ENCODE data around the gene RHOBTB1. TPM values are rescaled to one million over a fixed set of nuclear protein-coding genes. Genes with fewer than 3 reads are reported as not detected.

The RHOBTB1 gene
- total RNA-seq, 1 experiment from 2014 or later = 2.5 TPM

DNA sequence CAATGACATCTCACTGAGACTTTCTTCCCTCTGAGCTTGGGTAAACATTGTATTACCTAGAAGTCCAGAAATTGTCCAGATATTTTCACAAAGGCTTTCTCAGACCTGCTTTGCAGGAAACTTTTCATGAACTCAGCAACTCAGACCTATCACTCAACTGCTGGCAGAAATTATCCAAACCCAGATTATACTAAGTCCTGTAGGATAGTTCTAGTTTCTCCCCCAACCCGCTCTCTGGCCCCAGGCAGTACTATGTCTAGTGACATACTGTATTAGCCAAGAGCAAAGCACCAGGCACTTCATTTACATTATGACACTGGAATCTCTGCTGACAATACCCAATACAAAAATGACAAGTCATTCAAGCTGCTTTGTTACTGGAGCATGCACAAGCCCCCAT is 75.0 kb downstream of the RHOBTB1 start:
- no peak overlapping the region for H2BK12ac ChIP-seq (ENCODE audit: insufficient read length, low read depth, low read length)
- no peak overlapping the region for H2BK120ac ChIP-seq (ENCODE audit: low read depth, low read length, poor library complexity, severe bottlenecking)
- Mint-ChIP-seq H3K36me3 (ENCODE audit: insufficient read depth in 1 of 3, low read depth in 3 of 3) (peaks cover 0 to 5% (median 3%) of the 10 kb centered on the region in 3 experiments; a peak in 2 of 7 replicates), H3K4me3 (no peak overlapping the region), H3K27ac (no peak overlapping the region), H3K9me3 (no peaks in the 10 kb centered on the region), H3K27me3 (ENCODE audit: low read depth) (no peaks in the 10 kb centered on the region), H3K4me1 (peaks cover 18 to 22% of the 10 kb centered on the region in 2 experiments)
- H3K9me3 ChIP-seq (ENCODE audit: control insufficient read depth, low read depth, low read length) = no peaks in the 10 kb centered on the region
- H3K79me2 ChIP-seq (ENCODE audit: insufficient read depth, low read length) = no peaks in the 10 kb centered on the region
- H3K27ac ChIP-seq (ENCODE audit: insufficient read length, low read depth, low read length) = no peak overlapping the region
- no peak overlapping the region for H4K8ac ChIP-seq (replicated peaks; ENCODE audit: insufficient read length, low read depth, low read length)
- TF ChIP-seq, protein P1, sequence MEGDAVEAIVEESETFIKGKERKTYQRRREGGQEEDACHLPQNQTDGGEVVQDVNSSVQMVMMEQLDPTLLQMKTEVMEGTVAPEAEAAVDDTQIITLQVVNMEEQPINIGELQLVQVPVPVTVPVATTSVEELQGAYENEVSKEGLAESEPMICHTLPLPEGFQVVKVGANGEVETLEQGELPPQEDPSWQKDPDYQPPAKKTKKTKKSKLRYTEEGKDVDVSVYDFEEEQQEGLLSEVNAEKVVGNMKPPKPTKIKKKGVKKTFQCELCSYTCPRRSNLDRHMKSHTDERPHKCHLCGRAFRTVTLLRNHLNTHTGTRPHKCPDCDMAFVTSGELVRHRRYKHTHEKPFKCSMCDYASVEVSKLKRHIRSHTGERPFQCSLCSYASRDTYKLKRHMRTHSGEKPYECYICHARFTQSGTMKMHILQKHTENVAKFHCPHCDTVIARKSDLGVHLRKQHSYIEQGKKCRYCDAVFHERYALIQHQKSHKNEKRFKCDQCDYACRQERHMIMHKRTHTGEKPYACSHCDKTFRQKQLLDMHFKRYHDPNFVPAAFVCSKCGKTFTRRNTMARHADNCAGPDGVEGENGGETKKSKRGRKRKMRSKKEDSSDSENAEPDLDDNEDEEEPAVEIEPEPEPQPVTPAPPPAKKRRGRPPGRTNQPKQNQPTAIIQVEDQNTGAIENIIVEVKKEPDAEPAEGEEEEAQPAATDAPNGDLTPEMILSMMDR (conservative IDR thresholded peaks at IDR 0.05) = no peak
- H2AK5ac ChIP-seq (ENCODE audit: insufficient read length, low read length) = no peak overlapping the region
- H3K14ac ChIP-seq (ENCODE audit: insufficient read depth, low read length) = no peak overlapping the region
- no peak overlapping the region for H3K4ac ChIP-seq (ENCODE audit: low read depth, low read length)
- H3T11ph ChIP-seq (ENCODE audit: low read length) = no peak overlapping the region
- no peak overlapping the region for H3K9ac ChIP-seq (ENCODE audit: extremely low read depth, insufficient read length, low read length)
- no peak overlapping the region for H2BK15ac ChIP-seq (ENCODE audit: low read depth, low read length)
- no peaks in the 10 kb centered on the region for H3K79me1 ChIP-seq (ENCODE audit: insufficient read depth, low read depth, low read length, poor library complexity, severe bottlenecking)
- no peak overlapping the region for H4K5ac ChIP-seq (ENCODE audit: insufficient read length, low read depth, low read length)
- H2AFZ ChIP-seq (ENCODE audit: low read length) = no peak overlapping the region
- H2BK20ac ChIP-seq (ENCODE audit: low read depth, low read length, poor library complexity, severe bottlenecking) = no peak overlapping the region
- H3K56ac ChIP-seq (ENCODE audit: insufficient read length, low read depth, low read length) = no peak overlapping the region
- H3K18ac ChIP-seq (ENCODE audit: insufficient read length, low read depth, low read length) = no peak overlapping the region
- H4K91ac ChIP-seq (ENCODE audit: insufficient read length, low read depth, low read length) = no peak overlapping the region
- no peaks in the 10 kb centered on the region for H3K27me3 ChIP-seq (ENCODE audit: insufficient read depth, low read length)
- H2BK5ac ChIP-seq (ENCODE audit: insufficient read length, low read length) = no peak overlapping the region
- no peak overlapping the region for H3K4me2 ChIP-seq (ENCODE audit: insufficient read depth, insufficient read length, low read length)
- no peak for DNase-seq
- peaks cover 2% of the 10 kb centered on the region for H3K4me1 ChIP-seq (ENCODE audit: insufficient read depth, low read length)
- no peak overlapping the region for H3K23ac ChIP-seq (ENCODE audit: insufficient read length, low read depth, low read length)
- whole genome bisulfite sequencing (ENCODE audit: extremely low coverage, insufficient read length, low lambda C conversion rate) = no CpG with 5 or more reads among the region's 1 CpG
- H3K23me2 ChIP-seq (ENCODE audit: insufficient read length, low read depth, low read length, poor library complexity, severe bottlenecking) = no peaks in the 10 kb centered on the region
- no peaks in the 10 kb centered on the region for H4K20me1 ChIP-seq (ENCODE audit: control insufficient read depth, insufficient read depth, insufficient read length)

All from H9 (cell line).